ENCODE measurements around the gene GSG1L.
"Not testable (repeated sequence)": the region's sequence is repeated elsewhere in the genome, so short reads cannot be mapped to it uniquely, and the experiment has no call there.

Gene GSG1L

DNA sequence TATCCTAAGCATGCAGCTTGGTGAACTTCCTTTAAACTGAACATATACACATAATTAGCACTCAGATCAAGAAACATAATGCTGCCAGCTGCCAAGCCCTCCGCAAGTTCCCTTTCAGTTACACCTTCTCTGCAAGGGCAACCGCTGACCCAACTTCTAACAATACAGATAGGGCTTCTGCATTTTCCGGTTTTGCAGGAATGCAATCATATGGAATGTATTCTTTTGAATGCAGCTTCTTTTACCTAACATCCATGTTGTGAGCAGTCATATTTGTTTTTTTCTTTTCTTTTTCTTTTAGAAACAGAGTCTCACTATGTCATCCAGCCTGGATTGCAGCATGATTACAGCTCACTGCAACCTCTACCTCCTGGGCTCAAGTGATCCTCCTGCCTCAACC is 110.7 kb downstream of the GSG1L start:
- H3K4me3 ChIP-seq (ENCODE audit: low read depth, low read length) = no peak overlapping the region
- TF ChIP-seq, protein P1, sequence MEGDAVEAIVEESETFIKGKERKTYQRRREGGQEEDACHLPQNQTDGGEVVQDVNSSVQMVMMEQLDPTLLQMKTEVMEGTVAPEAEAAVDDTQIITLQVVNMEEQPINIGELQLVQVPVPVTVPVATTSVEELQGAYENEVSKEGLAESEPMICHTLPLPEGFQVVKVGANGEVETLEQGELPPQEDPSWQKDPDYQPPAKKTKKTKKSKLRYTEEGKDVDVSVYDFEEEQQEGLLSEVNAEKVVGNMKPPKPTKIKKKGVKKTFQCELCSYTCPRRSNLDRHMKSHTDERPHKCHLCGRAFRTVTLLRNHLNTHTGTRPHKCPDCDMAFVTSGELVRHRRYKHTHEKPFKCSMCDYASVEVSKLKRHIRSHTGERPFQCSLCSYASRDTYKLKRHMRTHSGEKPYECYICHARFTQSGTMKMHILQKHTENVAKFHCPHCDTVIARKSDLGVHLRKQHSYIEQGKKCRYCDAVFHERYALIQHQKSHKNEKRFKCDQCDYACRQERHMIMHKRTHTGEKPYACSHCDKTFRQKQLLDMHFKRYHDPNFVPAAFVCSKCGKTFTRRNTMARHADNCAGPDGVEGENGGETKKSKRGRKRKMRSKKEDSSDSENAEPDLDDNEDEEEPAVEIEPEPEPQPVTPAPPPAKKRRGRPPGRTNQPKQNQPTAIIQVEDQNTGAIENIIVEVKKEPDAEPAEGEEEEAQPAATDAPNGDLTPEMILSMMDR (IDR thresholded peaks at IDR 0.05; ENCODE audit: borderline replicate concordance, insufficient read depth, low read depth, low read length) = no peak

DNA sequence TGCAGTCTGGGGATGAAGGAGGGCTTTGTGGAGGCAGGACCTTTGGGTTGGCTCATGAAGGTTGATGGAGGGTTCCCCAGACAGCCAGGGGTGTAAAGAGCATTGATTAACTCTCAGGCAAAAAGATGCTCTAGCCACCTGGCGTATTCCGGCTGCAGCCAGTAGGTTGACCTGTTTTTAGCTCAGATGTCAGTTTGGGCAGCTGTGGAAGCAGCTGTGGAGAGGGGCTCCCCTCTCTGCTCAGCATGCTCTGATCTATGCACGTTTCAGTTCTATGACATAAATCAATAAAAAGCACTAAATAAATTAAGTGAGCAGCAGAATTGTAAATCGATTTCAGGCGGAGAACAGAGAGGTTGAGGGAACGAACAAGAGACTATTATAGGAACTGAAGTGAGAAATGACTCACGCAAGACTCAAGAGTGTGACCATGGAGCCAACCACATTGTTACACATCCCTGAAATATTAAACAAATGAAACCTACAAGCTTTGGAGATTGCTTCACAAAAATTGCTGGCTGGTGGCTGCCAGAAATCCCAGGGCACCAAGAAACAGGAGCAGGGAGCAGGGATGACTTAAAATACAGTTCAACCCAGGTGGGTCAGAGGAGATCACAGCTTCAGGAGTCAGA is 111.9 kb downstream of the GSG1L start:
- no peak overlapping the region for H3K4me3 ChIP-seq (ENCODE audit: low read depth, low read length)

DNA sequence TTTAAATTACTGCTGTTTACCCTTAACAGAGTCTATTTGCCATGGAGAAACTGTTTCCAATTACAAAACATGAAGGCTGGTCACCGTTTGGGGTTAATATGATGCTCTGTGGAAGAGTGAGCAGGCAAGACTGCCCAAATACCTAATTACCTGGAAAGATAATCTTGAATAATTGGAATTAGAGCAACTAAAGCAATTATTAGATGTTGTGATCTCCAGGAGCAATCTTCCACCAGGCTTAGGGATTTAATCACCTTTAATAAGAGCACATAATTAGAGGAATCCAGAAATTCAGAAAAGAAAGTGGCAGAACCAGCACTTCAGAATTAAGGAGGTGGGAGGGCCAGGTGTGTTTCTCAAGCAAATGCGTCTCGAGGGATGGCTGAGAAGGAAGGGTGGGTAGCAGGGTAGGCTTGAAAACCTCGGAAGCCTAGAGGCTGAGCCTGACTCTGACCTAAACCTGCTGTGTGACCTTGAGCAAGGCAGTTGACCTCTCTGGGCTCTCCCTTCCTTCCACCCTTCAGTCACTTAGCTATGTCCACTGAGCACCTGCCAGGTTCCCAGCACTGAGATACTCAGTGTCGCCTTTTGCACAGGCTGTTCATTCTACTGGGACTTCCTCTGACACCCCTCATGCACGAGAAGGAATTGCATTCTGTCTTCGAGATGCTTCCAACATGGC is 113.2 kb downstream of the GSG1L start:
- TF ChIP-seq, protein P1 (IDR thresholded peaks at IDR 0.05; ENCODE audit: borderline replicate concordance, insufficient read depth, low read depth, low read length) = no peak
- H3K4me3 ChIP-seq (ENCODE audit: low read depth, low read length) = no peak overlapping the region

More for the DNA sequence above, 111.9 kb downstream of the GSG1L start:
- TF ChIP-seq, protein P1 (IDR thresholded peaks at IDR 0.05; ENCODE audit: borderline replicate concordance, insufficient read depth, low read depth, low read length) = no peak

DNA sequence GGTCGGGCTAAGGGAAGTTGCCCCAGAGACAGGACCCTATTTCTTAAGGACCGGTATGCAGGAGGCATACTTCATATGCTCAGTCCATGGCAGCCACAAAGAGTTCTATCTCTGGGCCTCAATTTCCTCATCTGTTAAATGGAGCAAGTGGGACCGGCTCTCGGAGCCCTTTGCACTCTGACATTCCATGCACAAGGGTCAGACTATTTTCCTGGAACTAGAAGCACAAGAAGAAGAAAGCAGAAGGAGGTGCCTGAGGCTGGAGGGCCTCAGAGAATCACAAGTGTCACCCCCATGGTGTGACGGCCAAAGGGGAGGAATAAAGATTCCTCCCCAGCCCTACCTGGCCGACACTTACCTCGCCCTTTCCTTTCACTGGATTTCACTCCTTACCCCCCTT is 115.8 kb downstream of the GSG1L start:
- H3K4me3 ChIP-seq (ENCODE audit: low read depth, low read length) = no peak overlapping the region
- TF ChIP-seq, protein P1 (IDR thresholded peaks at IDR 0.05; ENCODE audit: borderline replicate concordance, insufficient read depth, low read depth, low read length) = no peak

DNA sequence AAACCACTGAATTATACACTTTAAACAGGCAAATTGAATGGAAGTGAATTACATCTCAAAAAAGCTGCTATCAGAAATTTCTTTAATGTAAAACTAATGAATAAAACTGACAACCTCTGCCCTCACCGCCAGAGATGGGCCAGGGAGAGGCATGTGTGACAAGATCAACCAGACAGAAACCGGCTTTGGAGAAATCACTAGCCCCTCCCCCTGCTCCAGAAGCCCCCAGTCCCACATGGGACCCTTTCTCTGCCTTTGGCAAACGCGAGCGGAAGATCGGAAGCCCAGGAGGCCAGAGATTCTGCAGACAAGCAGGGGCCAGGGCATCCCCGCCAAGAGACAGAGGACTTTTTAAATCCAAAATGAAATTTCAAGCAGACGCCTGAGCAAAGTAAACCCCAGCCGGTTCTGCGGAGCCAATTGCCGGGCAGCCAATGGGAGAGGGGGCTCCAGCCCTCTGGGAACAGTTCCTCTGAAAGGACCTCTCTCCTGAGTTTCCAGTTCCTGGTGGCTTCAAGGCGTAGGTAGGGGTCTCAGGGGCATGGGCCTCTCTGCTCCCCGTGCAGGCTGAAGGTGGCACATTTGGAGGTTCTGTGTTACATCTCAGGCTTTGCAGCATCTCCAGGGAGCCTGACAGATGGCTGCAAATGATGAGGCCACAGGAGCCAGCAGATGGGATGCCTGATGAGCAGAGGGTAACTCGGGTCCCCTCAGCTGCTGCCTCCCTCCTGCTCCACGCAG is 118.1 kb downstream of the GSG1L start:
- TF ChIP-seq, protein P1 (IDR thresholded peaks at IDR 0.05; ENCODE audit: borderline replicate concordance, insufficient read depth, low read depth, low read length) = no peak
- H3K4me3 ChIP-seq (ENCODE audit: low read depth, low read length) = no peak overlapping the region

DNA sequence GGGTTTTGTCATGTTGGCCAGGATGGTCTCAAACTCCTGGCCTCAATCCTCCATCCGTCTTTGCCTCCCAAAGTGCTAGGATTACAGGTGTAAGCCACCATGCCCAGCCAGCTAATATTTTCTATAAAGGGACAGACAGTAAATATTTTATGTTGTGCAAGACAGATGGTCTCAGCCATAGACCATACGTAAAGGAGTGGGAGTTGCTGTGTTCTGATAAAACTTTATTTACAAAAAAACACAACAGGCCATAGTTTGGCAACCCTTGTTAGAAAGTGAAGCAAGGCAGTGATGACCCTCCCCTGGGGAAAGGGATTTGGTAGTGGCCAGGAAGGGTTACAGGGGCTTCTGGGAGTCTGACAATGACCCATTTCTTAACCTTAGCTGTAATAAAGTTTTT is 119.7 kb downstream of the GSG1L start:
- TF ChIP-seq, protein P1 (IDR thresholded peaks at IDR 0.05; ENCODE audit: borderline replicate concordance, insufficient read depth, low read depth, low read length) = no peak
- no peak overlapping the region for H3K4me3 ChIP-seq (ENCODE audit: low read depth, low read length)

DNA sequence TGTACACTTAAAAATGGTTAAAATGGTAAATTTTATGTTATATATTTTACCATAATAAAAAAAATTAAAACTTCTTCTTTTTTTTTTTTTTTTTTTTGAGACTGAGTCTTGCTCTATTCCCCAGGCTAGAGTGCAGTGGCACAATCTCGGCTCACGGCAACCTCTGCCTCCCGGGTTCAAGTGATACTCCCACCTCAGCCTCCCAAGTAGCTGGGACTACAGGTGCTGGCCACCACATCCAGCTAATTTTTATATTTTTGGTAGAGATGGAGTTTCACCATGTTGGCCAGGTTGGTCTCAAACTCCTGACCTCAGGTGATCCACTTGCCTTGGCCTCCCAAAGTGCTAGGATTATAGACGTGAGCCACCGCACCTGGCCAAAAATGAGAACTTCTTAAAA is 121.4 kb downstream of the GSG1L start:
- H3K4me3 ChIP-seq (ENCODE audit: low read depth, low read length) = not testable (repeated sequence)
